Measurements from ENCODE around the gene PAXX.

Gene PAXX

DNA sequence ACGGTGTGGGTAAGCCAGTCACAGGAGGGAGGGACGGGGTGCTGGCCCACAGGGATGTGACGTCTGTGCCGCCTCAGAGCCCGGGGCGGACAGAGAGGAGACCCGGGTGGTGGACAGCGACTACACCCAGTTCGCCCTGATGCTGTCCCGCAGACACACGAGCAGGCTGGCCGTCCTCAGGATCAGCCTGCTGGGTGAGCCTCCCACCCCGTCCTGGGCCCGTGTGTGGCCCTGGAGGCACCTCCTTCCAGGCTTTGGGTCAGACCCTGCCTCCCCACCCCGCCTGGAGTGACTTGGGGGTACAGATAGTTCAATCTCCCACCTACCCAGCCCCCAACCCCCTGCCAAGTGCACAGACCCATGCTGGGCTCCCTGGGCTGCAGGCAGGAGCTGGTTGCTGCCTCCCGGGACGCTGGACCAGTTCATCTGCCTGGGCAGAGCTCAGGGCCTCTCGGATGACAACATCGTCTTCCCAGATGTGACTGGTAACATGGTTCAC lies 38.4 kb upstream of the PAXX start:
- DNase-seq, result no peak

GRCh38 chr9:136954270-136955083 lies 37.7 kb upstream of the PAXX start:
- DNase-seq, result no peak

DNA sequence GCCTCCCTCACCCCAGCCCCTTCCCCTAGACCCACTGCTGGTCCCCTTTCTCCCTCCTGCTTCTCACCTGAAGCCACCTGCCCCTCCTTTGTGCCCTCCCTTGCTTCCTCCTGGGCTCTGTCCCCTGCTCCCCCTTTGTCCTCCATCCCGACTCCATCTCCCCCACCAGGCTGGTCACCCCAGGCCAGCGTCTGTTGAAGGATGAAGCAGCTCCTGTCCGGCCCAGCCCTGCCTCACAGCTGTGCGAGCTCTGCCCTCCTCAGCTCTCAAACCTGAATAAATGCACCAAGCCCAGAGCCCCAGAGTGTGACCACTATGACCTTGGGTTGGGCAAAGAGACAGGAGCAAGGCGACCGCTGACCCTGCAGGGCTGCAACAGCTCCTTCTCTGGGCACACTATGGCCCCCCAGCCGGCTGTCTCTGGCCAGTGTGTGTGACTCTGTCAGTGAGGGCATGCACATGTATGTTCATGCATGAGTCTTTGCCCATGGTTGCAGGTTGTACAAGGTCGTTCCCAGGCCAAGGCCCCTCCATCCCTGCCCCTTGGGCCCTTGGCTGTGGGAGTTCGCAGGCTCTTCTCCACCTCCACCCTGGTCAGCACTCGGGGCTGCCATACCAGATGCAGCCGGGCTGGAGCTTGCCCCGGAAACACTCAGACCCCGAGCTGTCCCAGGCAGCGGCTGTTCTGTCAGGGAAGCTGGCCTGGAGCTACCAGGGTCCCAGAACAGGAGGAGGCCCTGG lies 36.9 kb upstream of the PAXX start:
- no peak for DNase-seq

GRCh38 chr9:136955943-136956335 lies 36.3 kb upstream of the PAXX start:
- DNase-seq, result no peak

GRCh38 chr9:136956604-136957003 lies 35.6 kb upstream of the PAXX start:
- DNase-seq, result no peak

DNA sequence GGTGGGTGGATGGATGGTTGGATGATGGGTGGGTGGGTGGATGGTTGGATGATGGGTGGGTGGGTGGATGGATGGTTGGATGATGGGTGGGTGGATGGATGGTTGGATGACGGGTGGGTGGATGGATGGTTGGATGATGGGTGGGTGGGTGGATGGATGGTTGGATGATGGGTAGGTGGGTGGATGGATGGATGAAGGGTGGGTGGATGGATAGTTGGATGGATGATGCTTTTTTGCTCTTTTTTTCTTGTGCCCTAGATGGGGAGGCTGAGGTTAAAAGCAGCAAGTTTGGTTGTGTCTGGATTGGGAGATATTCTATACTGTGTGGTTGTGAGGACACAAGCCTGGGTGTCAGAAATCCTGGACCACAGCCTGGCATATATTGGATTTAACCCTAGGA lies 34.8 kb upstream of the PAXX start:
- DNase-seq, result no peak

DNA sequence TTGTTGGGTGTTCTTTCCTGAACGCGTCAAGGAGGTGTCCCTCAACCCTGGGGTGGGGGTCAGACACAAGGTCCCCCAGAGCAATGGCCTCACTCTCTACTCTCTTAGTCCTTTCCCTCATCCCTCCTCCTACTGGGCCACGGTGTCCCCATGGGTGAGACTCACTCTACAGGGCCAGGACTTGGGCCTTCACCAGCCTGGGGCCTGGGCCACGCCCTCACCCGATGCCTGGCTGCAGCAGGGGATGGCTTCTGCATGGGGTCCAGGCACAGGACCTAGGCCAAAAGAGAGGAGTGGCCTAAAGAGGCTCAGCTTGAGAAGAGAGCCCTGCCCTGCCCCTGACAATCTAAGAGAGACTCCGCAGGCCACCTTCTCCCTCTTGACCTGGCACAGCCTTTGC lies 34.3 kb upstream of the PAXX start:
- no peak for DNase-seq

DNA sequence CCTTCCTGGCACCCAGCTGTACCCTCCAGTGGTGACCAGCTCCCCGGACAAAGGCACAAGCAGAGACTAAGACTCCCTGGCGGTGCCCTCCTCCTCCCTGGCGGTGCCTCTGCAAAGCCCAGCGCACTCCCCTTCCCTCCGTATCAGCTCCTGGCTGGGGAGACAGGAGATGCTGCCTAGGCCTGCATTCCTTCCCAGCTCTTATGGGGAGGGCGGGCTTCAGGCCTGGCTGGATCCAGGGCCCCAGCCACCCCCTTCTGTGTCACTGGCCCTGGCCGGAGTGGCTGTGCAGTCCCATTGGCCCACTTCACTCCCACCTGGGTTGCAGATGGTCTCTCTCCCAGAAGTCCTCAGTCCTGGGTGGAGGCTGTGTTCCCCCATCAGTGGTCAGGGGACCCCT lies 33.7 kb upstream of the PAXX start:
- DNase-seq, result no peak

GRCh38 chr9:136958898-136959850 lies 33.0 kb upstream of the PAXX start:
- DNase-seq, result no peak

DNA sequence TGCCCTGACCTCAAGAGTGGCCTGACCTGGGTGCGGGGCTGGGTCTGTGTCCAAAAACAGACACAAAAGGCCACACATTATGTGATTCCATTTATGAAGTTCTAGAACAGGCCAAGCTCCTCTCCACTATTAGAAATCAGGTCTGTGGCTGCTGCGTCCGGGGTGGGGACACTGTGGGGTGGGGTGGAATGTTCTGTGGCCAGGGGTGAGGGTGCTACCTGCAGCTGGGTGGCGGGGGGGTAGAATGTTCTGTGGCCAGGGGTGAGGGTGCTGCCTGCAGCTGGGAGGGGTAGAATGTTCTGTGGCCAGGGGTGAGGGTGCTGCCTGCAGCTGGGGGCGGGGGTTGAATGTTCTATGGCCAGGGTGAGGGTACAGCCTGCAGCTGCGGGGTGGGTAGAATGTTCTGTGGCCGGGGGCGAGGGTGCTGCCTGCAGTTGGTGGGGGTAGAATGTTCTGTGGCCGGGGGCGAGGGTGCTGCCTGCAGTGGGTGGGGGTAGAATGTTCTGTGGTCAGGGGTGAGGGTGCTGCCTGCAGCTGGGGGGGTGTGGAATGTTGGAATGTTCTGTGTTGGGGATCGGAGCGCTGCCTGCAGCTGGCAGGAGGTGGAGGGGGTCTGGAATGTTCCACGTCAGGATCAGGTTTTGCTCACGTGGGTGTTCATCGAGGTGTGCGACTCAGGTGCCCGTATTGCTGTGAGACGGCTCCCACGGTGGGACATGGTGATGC lies 31.8 kb upstream of the PAXX start:
- no peak for DNase-seq

- DNase-seq, result no peak
These were observed 31.3 kb upstream of the PAXX start for GRCh38 chr9:136960938-136961275.

- no peak for DNase-seq
These were observed 30.8 kb upstream of the PAXX start for GRCh38 chr9:136961279-136962065.

DNA sequence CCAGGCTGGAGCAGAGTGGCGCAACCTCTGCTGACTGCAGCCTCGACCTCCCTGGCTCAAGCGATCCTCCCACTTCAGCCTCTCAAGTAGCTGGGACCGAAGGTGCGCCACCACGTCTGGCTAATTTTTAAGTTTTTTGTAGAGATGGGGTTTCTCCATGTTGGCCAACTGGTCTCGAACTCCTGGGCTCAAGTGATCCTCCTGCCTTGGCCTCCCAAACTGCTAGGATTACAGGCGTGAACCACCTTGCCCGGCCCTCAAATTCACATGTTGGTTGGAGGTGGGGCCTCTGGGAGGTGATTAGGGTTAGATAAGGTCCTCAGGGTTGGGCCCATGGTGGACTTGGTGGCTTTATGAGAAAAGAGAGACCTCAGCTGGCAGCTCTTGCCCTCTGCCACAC lies 30.1 kb upstream of the PAXX start:
- no peak for DNase-seq

- DNase-seq, result no peak
These were observed 29.4 kb upstream of the PAXX start for GRCh38 chr9:136962701-136963248.

DNA sequence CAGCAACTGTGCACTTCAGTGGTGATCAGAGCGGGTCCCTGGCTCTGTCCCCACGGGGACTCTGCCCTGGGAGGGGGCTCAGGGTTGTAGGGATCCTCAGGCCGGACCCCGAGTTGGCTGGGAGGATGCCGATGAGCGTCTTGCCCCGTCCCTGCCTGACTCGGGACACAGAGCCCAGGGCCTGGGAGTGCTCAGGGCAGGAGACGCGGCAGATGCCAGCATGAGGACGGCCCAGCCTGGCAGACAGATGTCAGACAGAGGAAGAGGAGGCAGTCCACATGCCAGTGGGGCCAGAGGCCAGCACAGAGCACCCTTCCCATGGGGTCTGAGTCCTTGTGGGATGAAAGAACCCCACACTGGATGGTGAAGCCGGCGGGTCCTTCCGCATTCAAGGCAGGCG lies 28.9 kb upstream of the PAXX start:
- no peak for DNase-seq

DNA sequence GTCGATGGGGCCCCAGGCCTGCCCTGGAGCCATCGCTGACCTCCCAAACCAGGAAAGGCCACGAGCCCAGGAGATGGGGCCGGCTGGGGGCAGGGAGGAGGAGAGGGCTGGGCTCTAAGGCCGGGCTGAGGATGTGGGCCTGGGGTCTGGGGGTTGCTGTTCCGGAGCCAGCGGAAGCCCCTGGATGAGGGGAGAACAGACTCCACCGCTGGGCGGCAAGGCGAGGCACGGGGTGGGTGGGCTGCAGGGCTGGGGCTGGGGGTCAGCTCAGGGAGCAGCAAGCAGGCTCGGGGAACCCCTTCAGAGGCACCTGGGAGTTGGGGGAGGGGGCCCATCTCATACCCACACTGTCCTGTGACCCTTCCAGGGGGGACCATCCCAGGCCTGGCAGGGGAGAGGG lies 28.5 kb upstream of the PAXX start:
- DNase-seq, result no peak

GRCh38 chr9:136964171-136964689 lies 28.0 kb upstream of the PAXX start:
- DNase-seq, result no peak

- no peak for DNase-seq
These were observed 27.3 kb upstream of the PAXX start for GRCh38 chr9:136964833-136965422.

DNA sequence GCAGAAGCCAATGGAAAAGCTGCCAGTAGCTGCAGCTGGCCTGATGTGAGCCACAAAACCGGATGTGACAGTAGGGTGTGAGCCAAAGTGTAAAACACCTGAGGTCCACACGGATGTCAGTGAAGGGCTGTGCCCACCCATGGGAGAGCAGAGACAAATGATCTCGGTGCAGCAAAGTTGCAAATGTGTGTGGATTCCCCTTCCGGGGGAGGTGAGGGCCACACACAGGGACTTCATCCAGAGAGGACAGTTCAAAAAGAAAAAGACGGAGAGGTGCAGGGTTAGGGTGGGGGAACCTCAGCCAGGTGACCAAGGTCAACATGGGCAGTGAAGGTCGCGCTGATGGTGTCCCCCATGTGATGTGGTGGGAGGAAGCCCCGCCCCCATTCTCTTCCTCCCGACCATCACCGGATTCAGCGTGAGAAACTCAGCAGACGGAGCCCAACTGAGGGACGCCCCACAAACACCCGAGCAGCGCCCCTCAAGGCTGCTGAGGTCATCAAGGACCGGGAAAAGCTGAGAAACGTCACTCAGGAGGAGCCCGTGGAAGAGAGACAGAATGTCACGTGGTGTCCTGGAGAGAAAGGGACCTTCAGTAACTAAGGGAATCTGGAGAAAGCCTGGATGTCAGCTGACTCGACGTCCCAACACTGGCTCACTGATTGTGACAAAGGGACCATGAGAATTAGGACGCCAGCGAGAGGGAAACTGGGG lies 26.3 kb upstream of the PAXX start:
- no peak for DNase-seq
